Stimulated activated naive CD8-positive, alpha-beta T cell treated with anti-CD3 and anti-CD28 coated beads, Interleukin-15, amount 100 ng/mL, for 72 hours (primary cell): ENCODE data around the gene NR2F1.

Source experiments
- ATAC-seq: fragments of 150-1000 bp; cut with Tn5 transposase; 2 replicates; pipeline ENCODE4 v1.10.0; 2021; ENCODE audit warnings: mild to moderate bottlenecking, moderate library complexity
- DNase-seq, 2 donors: peaks; one replicate each; pipeline ENCODE4 v3.0.0; 2021 to 2022
- H3K27ac Mint-ChIP-seq, 2 donors: one replicate each; pipeline ENCODE4 v1.8.0; 2022; ENCODE audit warnings: mild to moderate bottlenecking in 2 of 2, mixed read lengths in 2 of 2, moderate library complexity in 2 of 2
- H3K27me3 Mint-ChIP-seq: one replicate; pipeline ENCODE4 v1.8.0; 2022; ENCODE audit warnings: mixed read lengths
- H3K4me1 Mint-ChIP-seq: one replicate; pipeline ENCODE4 v1.8.0; 2022; ENCODE audit warnings: mild to moderate bottlenecking, mixed read lengths
- H3K4me3 Mint-ChIP-seq, 2 donors: one replicate each; pipeline ENCODE4 v1.8.0; 2022; ENCODE audit warnings: mild to moderate bottlenecking in 2 of 2, mixed read lengths in 2 of 2, moderate library complexity in 1 of 2
- H3K9me3 Mint-ChIP-seq, 2 donors: one replicate each; pipeline ENCODE4 v1.8.0; 2022; ENCODE audit warnings: mixed read lengths in 2 of 2

The NR2F1 gene

GRCh38 chr5:93595420-93596147 is 12.6 kb downstream of the NR2F1 start:
- peaks cover 34% of the 10 kb centered on the region for H3K4me1 Mint-ChIP-seq
- ATAC-seq (peak; percentile 41), DNase-seq (no peak)
- peak overlapping the region; percentile 56 to 63 for H3K4me3 Mint-ChIP-seq
- no peaks in the 10 kb centered on the region for H3K27me3 Mint-ChIP-seq
- no peak overlapping the region for H3K27ac Mint-ChIP-seq
- H3K9me3 Mint-ChIP-seq, result no peaks in the 10 kb centered on the region

- ATAC-seq (no peak), DNase-seq (no peak)
- H3K4me3 Mint-ChIP-seq, result peak overlapping the region in 1 of 2 donors; percentile 35
- H3K27ac Mint-ChIP-seq, result no peak overlapping the region
- no peaks in the 10 kb centered on the region for H3K27me3 Mint-ChIP-seq
- H3K4me1 Mint-ChIP-seq, result peaks cover 35% of the 10 kb centered on the region
- no peaks in the 10 kb centered on the region for H3K9me3 Mint-ChIP-seq
Measured at GRCh38 chr5:93596310-93596675, 13.3 kb downstream of the NR2F1 start.

DNA sequence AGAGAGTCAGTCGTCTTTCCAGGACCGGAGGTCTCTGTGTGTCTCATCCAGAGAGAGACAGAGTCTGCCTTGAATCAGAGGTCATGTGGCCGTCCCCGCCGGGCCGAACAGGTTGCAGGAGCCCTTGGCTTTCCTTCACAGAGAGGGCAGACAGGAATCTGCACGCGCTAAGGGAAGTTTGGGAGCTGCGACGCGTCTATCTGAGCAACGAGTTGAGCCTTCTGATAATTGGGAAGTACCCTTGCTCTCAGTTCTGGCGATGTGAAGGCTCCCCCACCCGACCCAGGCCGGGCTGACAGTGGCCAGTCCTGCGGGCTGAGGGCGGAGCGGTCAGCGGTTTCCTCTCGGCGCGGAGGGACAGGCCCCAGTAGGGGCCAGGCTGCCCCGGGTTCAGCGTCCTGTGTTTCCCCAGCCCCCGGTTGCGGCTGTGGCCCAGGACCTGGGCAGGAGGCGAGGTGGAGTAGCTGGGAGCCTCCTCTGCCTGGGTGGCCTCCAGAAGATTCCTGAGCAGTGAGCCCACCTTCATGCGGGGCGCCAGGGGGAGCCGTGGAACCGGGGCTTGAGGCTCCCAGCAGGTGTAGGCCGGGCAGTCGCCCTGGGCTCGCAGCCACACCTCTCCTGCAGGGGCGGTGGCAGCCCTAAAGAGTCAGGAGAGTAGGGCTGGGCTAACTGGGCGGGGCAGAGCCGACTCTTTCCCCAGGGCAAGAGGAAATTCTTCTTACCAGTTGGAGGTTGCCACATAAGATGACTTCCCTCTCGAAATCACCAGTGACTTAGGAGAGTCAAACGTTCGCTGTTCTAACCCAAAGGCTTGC is 13.9 kb downstream of the NR2F1 start:
- DNase-seq, result no peak
- Mint-ChIP-seq H3K4me1 (peaks cover 41% of the 10 kb centered on the region), H3K9me3 (no peaks in the 10 kb centered on the region), H3K27me3 (no peaks in the 10 kb centered on the region), H3K4me3 (no peak overlapping the region), H3K27ac (no peak overlapping the region)
- ATAC-seq, result peak; percentile 40

DNA sequence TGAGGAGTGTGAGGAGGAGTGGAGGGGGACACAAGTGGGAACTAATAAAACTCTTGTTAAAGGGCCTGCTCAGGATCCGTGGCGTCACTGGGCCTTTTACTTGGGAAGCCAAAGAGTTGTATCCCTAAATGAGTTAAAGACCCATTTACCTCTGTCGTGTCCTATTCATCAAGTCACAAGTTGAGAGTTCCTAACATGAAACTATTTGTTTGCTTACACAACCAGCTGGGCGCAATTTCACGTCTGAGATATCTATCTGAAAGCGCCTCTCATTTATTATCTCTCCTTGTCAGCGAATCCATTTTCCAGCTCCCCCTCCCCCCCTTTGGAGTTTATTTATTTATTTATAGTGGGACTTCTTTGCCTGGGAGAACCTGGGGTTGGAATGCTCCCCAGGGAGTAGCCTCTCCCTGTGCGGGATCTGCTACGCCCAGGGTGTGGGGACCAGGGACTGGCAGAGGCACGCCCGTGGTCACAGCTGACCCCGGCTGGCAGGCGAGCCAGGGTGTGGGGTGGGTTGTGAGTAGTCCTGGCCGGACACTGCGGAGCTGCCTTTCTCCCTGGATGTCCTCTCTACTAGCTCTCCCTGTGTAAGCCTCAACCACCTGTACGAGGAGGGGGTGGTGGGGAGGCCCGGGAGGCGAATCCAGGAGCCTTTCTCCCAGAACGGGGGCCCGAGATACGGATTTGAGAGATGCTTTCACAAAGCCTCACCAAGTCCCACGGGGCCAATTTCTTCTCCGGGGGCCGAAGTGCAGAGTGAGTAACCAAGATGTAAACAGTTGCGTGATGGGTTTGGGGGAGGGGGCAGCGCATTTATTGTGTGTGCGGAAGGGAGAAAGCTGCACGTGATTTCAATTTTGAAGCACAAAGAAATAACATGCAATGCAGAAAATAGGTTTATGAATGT is 15.3 kb downstream of the NR2F1 start:
- DNase-seq (no peak), ATAC-seq (no peak)
- Mint-ChIP-seq H3K9me3 (no peaks in the 10 kb centered on the region), H3K27me3 (no peaks in the 10 kb centered on the region), H3K4me3 (no peak overlapping the region), H3K27ac (no peak overlapping the region), H3K4me1 (peaks cover 49% of the 10 kb centered on the region)

DNA sequence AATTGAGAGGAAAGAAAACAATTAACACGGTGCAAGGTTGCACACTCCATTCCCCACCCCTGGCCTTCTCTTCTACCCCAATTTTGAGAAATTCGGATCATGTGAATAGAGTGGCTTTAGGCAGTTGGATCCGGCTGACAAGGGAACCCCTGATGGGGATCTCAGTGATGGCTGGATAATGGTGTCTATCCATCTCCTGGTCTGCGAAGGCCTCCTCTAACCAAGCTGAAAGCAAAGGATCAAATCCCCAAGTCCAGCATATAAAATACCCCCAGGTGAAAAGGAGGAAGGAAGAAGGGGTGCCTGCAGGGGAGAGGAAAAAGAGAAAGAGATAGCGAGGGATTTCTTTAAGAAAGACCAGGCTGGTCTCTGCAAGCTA is 16.0 kb downstream of the NR2F1 start:
- H3K27me3 Mint-ChIP-seq, result no peaks in the 10 kb centered on the region
- no peak overlapping the region for H3K4me3 Mint-ChIP-seq
- no peak overlapping the region for H3K27ac Mint-ChIP-seq
- ATAC-seq (no peak), DNase-seq (no peak)
- peaks cover 50% of the 10 kb centered on the region for H3K4me1 Mint-ChIP-seq
- no peaks in the 10 kb centered on the region for H3K9me3 Mint-ChIP-seq

DNA sequence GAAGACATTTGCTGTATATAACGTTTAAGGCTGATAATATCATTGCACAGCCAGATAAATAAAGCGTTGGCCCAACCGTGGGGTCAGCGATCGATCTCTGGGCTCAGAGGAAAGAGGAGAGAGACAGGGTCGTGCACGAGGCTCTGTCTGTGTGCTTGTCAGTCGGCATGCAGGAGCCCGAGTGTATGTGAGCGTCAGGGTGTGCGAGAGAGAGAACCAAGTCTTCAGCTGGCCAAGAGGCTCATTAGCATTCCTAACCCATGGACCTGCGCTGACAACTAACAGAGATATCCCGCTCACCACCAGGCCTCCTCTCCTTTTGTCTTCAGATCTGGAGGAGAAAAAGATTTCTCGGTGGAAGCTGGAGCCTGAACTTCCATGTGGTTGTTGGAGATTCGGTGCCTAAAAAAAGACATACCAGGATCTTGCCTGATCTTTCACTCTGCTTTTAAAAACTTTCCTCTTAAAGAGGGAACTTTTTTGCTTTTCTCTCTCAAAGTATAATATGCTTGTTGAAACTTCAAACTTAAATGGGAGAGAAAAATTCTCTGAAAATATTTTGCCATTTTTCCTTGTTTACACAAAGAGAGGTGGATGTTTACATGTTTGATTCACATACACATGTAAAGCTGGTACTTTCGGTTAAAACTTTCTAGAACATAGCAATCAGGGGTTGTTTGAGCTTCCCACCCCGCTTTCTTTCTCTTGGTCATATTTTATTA is 16.5 kb downstream of the NR2F1 start:
- ATAC-seq, result no peak
- DNase-seq, result no peak
- Mint-ChIP-seq H3K27me3 (no peaks in the 10 kb centered on the region), H3K27ac (no peak overlapping the region), H3K4me1 (peaks cover 50% of the 10 kb centered on the region), H3K9me3 (no peaks in the 10 kb centered on the region), H3K4me3 (no peak overlapping the region)

GRCh38 chr5:93600409-93601070 is 17.5 kb downstream of the NR2F1 start:
- DNase-seq (no peak), ATAC-seq (no peak)
- H3K27me3 Mint-ChIP-seq, result no peaks in the 10 kb centered on the region
- H3K9me3 Mint-ChIP-seq, result no peaks in the 10 kb centered on the region
- peaks cover 45% of the 10 kb centered on the region for H3K4me1 Mint-ChIP-seq
- H3K4me3 Mint-ChIP-seq, result no peak overlapping the region
- H3K27ac Mint-ChIP-seq, result no peak overlapping the region

- H3K4me1 Mint-ChIP-seq, result peaks cover 38% of the 10 kb centered on the region
- H3K4me3 Mint-ChIP-seq, result no peak overlapping the region
- H3K27me3 Mint-ChIP-seq, result no peaks in the 10 kb centered on the region
- no peaks in the 10 kb centered on the region for H3K9me3 Mint-ChIP-seq
- no peak for ATAC-seq
- no peak for DNase-seq
- no peak overlapping the region for H3K27ac Mint-ChIP-seq
Measured at GRCh38 chr5:93601071-93601801, 18.2 kb downstream of the NR2F1 start.

DNA sequence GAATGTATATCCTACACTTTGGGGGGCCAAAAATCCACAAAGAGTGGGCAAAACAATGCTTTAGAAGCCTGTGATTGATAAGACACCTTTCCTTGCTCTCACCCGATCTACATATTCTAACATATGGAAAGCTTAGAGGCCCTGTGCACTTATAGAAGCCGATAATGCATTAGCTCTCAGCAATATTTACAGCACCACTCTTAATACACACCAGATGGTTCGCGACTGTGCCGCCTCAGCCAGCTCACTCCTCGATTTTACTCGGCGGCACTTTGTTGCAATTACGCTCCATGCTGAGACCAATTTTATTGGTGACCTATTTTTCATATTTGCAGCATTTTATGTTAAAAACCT is 18.8 kb downstream of the NR2F1 start:
- Mint-ChIP-seq H3K9me3 (no peaks in the 10 kb centered on the region), H3K4me3 (no peak overlapping the region), H3K27me3 (no peaks in the 10 kb centered on the region), H3K27ac (no peak overlapping the region), H3K4me1 (peaks cover 32% of the 10 kb centered on the region)
- ATAC-seq, result no peak
- DNase-seq, result no peak

GRCh38 chr5:93602241-93603077 is 19.4 kb downstream of the NR2F1 start:
- Mint-ChIP-seq H3K4me1 (peaks cover 29% of the 10 kb centered on the region), H3K27me3 (peaks cover 5% of the 10 kb centered on the region), H3K27ac (no peak overlapping the region), H3K9me3 (no peaks in the 10 kb centered on the region), H3K4me3 (no peak overlapping the region)
- DNase-seq (no peak), ATAC-seq (no peak)

DNA sequence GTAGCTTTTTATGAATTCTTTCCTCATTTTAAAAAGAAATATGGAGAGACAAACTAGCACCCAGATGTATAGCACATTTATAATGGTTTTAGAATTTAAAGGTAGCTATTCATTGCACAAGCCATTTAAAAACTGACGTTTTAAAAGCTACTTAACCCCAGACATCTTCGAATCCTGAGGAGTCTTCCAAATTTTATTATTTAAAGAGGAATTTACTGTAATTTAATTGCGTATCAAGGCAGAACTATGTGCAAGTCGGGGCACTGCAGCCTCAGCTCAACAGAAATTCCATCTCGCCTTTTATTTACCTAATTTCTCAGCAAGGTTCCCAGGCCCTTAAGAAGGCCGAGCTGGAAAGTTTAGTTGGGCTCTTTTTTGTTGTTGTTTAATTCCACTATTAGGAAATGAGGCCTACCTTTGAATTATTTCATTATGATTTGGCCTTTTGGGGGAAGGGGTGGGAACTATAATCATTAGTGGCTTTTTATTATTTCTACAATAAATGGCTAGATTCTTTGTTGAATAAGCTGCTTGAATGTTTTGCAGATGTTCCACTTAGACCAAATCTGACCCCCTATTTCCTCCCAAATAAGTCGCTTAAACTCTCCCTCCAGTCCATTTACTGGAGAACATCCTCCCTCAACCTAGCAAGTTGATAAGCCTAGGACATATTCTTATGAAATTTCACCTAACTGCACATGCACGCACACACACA is 20.2 kb downstream of the NR2F1 start:
- Mint-ChIP-seq H3K4me1 (peaks cover 29% of the 10 kb centered on the region), H3K27ac (no peak overlapping the region), H3K27me3 (peaks cover 12% of the 10 kb centered on the region), H3K4me3 (peak overlapping the region; percentile 19 to 33), H3K9me3 (no peaks in the 10 kb centered on the region)
- DNase-seq (no peak), ATAC-seq (no peak)

DNA sequence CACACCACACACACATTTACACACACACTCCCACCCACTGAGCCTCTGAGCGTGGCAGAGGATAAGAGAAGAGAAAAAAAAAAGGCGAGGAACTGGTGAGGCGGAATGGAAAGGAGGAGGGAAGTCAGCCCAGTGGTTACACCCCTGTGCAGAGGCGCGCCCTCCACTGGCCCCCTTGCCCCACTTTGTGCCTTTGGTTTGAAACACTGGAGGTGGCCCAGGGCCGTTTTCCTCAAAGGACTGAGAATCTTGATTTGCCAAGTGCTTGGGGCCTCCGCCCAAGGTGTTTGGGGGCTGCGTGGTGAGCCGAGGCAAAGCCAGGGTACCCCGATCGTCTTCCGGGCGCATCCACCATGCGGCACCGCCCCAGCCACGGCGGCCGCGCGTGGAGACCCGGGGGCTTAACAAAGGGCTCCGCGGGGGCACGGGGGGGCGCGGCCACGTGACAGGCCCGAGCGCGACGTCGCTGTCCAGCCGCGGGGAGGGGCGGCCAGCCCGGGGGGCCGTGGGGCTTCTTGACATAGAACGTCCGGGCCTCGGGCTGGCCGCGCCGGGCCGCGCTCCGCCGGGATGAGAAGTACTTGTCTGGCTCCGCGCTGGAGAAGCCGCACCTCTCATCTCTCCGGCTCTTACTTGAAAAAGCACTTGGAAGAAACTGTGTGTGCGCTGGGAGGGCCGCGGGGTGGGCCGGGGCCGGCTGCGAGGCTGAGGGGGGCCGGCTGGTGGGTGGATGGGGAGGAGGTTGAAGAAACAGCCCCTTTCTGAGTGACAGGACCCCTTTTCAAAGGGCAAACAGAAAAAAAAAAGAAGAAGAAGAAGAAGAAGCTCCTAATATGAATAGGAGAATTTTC is 21.0 kb downstream of the NR2F1 start:
- Mint-ChIP-seq H3K27ac (no peak overlapping the region), H3K4me3 (peak overlapping the region; percentile 19 to 33), H3K9me3 (no peaks in the 10 kb centered on the region), H3K4me1 (peaks cover 29% of the 10 kb centered on the region), H3K27me3 (peaks cover 20% of the 10 kb centered on the region)
- DNase-seq, result no peak
- no peak for ATAC-seq
